Activated CD4-positive, alpha-beta memory T cell treated with anti-CD3 and anti-CD28 coated beads for 36 hours (primary cell): ENCODE data around the gene DCDC2. TPM values are rescaled to one million over a fixed set of nuclear protein-coding genes. Genes with fewer than 3 reads are reported as not detected.
"Not testable (repeated sequence)": the region's sequence is repeated elsewhere in the genome, so short reads cannot be mapped to it uniquely, and the experiment has no call there.

ENCODE experiments used
- CTCF ChIA-PET: fragments of 350-600 bp; sonication (Branson Sonifier 250); formaldehyde crosslinking; loops from one replicate; lab custom pipeline; 2021; ENCODE audit warnings: antibody characterized with exemption, inconsistent platforms; lab: Charles Lee
- POLR2A ChIA-PET: fragments of 350-600 bp; sonication (Branson Sonifier 250); formaldehyde crosslinking; loops from one replicate; lab custom pipeline; 2021; ENCODE audit warnings: antibody characterized with exemption; lab: Charles Lee
- DNase-seq: peaks from one replicate; pipeline ENCODE4 v3.0.0-alpha.2; 2020
- H3K27ac Mint-ChIP-seq: one replicate; pipeline ENCODE4 v1.8.0; 2021; ENCODE audit warnings: mixed read lengths
- H3K27me3 Mint-ChIP-seq: one replicate; pipeline ENCODE4 v1.8.0; 2021; ENCODE audit warnings: mixed read lengths
- H3K36me3 Mint-ChIP-seq: one replicate; pipeline ENCODE4 v1.8.0; 2021; ENCODE audit warnings: mixed read lengths
- H3K4me1 Mint-ChIP-seq: one replicate; pipeline ENCODE4 v1.8.0; 2021; ENCODE audit warnings: low read depth, mixed read lengths
- H3K4me3 Mint-ChIP-seq: one replicate; pipeline ENCODE4 v1.8.0; 2021; ENCODE audit warnings: mild to moderate bottlenecking, mixed read lengths
- H3K9me3 Mint-ChIP-seq: one replicate; pipeline ENCODE4 v1.8.0; 2021; ENCODE audit warnings: mixed read lengths
- intact Hi-C: fragments of 100-400 bp; cut with micrococcal nuclease; formaldehyde crosslinking; loops from one replicate; pipeline ENCODE4 v1.15.1; 2023
- total RNA-seq, 2 experiments: library from RNA; stranded (reverse); gene quantifications; one replicate each; pipeline ENCODE4 v1.2.3, GENCODE V29; 2021

Gene DCDC2
- total RNA-seq, 2 experiments from 2014 or later = 0.31 TPM; not detected in 1

DNA sequence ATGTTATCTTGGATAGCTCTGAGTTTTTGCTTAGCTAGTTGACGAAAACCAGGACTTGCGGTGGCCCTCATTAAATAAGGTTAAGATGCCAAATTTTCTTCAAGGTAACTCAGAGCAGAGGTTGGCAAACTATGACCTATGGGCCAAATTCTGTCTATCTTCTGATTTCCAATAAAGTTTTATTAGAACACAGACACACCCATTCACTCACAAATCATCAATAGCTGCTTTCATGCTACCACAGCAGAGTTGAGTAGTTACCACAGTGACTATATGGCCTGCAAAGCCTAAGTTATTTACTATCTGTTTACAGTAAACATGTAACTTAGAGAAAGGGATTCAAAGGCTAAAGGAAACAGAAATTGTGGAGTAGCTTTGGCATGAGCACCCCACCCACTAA is 23.6 kb downstream of the DCDC2 start:
- ChIA-PET CTCF (interaction anchor here (0.6 to 0.7 kb wide), 2 partner anchors 51 to 990 kb away, joined by 3 read pairs; no protein-coding TSS in a partner anchor), POLR2A (interaction anchor here (0.5 kb wide), 1 partner anchor 959 kb away, joined by 3 read pairs; no protein-coding TSS in a partner anchor)
- no peak for DNase-seq
- intact Hi-C loops = no loop called here
- Mint-ChIP-seq H3K36me3 (no peaks in the 10 kb centered on the region), H3K4me3 (no peak overlapping the region), H3K27me3 (peaks cover 6% of the 10 kb centered on the region), H3K9me3 (peaks cover 15% of the 10 kb centered on the region), H3K4me1 (no peaks in the 10 kb centered on the region), H3K27ac (no peak overlapping the region)

DNA sequence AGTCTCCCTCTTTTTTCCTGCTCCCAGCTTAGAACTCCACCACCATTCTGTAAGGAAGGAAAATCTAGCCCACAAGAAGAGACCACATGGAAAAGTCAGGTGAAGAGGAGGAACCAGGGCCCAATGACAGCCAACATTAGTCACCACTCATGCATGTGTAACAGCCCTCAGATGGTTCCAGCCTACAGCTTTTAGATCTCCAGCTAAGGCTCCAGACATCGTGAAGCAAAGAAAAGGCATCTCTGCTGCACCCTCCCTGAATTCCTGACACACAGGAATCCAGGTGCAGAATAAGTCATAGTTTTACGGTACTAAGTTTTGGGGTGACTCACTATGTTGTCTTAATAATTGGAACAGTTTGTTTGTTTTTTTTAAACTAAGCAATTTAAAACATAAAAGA is 25.5 kb downstream of the DCDC2 start:
- ChIA-PET POLR2A (no interaction called here), CTCF (no interaction called here)
- no peaks in the 10 kb centered on the region for H3K36me3 Mint-ChIP-seq
- H3K27ac Mint-ChIP-seq = no peak overlapping the region
- H3K27me3 Mint-ChIP-seq = peaks cover 6% of the 10 kb centered on the region
- H3K4me3 Mint-ChIP-seq = no peak overlapping the region
- DNase-seq = no peak
- H3K9me3 Mint-ChIP-seq = peaks cover 2% of the 10 kb centered on the region
- intact Hi-C loops = no loop called here
- no peaks in the 10 kb centered on the region for H3K4me1 Mint-ChIP-seq

DNA sequence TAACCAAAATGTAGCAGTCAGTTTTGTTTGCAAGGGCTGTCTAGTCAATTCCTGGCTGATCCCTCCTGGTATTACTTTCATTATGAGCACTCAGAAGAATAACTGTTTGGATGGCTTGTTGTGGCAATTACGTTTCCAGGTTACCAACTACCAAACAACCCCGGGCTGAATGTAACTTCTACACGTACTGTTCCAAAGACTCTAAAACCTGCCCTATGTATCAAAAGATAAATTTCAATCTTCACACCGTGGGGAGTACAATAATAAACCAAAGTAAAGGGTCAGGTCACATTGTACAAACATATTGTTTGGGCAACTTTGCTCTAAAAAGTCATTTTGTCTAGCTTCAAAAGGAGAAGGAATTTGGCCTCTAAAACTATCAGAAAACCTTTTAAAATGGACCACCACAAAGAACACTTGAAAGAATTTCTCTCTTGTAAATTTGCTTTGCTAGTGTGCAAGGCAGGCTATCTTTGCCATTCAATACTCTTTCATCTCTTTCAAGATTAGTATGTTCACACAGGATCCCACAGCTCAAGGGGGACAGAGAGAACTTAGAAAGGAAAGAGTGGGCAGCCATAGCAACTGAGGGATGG is 27.6 kb downstream of the DCDC2 start:
- intact Hi-C loops = no loop called here
- no peaks in the 10 kb centered on the region for H3K4me1 Mint-ChIP-seq
- peaks cover 6% of the 10 kb centered on the region for H3K27me3 Mint-ChIP-seq
- POLR2A ChIA-PET = no interaction called here
- CTCF ChIA-PET = no interaction called here
- H3K27ac Mint-ChIP-seq = no peak overlapping the region
- no peaks in the 10 kb centered on the region for H3K9me3 Mint-ChIP-seq
- DNase-seq = no peak
- H3K4me3 Mint-ChIP-seq = no peak overlapping the region
- H3K36me3 Mint-ChIP-seq = no peaks in the 10 kb centered on the region

DNA sequence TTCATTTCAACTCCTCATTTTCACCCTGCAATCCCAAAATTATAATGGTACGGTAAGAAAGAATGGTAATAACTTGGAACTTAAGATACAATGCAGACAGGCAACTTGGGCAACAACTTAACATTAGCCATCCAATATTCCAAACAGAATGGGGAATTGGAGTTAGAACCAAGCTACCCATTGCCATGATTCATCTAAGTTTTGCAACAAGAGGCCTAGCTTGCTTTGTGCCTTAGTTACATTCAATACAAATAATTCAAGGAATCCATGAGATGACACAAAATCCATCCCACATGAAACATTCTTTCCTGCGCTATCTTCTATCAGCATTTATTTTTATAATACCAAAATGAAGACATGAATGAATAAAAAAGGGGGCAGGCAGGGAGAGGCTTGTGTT is 28.4 kb downstream of the DCDC2 start:
- H3K27ac Mint-ChIP-seq = no peak overlapping the region
- no peaks in the 10 kb centered on the region for H3K4me1 Mint-ChIP-seq
- ChIA-PET POLR2A (no interaction called here), CTCF (interaction anchor here (1.2 kb wide), 1 partner anchor 30 kb away, joined by 3 read pairs; no protein-coding TSS in a partner anchor)
- peaks cover 6% of the 10 kb centered on the region for H3K27me3 Mint-ChIP-seq
- no peaks in the 10 kb centered on the region for H3K9me3 Mint-ChIP-seq
- intact Hi-C loops = no loop called here
- H3K4me3 Mint-ChIP-seq = no peak overlapping the region
- DNase-seq = no peak
- H3K36me3 Mint-ChIP-seq = no peaks in the 10 kb centered on the region

DNA sequence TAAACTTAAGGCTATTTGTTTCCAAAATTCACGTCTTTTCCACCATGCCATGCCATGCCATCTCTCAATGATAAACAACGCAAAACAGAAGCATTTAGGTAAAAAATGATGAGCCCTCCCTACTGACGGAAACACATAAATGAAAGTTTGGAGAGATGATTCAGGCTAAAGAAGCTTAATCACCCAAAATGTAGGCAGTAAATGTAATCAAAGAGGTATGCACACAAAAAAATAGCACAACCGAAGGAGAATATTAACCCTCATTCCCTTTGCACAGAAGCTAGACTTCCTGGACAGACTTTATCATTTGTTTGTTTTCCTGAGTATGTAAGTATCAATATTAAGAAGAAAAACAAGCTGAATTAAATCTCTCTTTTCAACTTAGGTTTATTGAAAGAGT is 28.8 kb downstream of the DCDC2 start:
- POLR2A ChIA-PET = no interaction called here
- Mint-ChIP-seq H3K27ac (no peak overlapping the region), H3K4me1 (no peaks in the 10 kb centered on the region), H3K9me3 (no peaks in the 10 kb centered on the region), H3K27me3 (peaks cover 6% of the 10 kb centered on the region), H3K4me3 (no peak overlapping the region), H3K36me3 (no peaks in the 10 kb centered on the region)
- intact Hi-C loops = no loop called here
- no peak for DNase-seq
- CTCF ChIA-PET = interaction anchor here (1.2 kb wide), 1 partner anchor 31 kb away, joined by 3 read pairs; no protein-coding TSS in a partner anchor

DNA sequence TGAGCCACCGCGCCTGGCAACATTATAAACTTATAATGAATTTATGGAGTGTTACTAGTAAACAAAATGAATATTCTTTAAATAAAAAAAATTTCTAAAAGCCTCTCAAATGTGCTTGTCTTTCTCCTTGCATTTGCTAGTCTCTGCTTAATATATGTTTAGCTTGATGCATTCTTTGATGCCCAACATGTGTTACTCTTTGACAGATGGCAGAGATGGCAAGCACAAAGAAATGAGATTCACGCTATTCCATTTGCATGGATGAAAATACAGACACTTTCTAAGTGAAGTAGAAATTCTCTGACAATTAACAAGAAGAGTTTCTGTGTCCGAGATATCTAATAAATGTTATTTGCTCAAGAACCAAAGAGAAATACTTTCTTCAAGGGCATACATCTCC is 30.1 kb downstream of the DCDC2 start:
- H3K4me1 Mint-ChIP-seq = no peaks in the 10 kb centered on the region
- no peak overlapping the region for H3K4me3 Mint-ChIP-seq
- intact Hi-C loops = no loop called here
- CTCF ChIA-PET = interaction anchor here (0.6 kb wide), 1 partner anchor 51 kb away, joined by 3 read pairs; no protein-coding TSS in a partner anchor
- H3K27me3 Mint-ChIP-seq = peaks cover 8% of the 10 kb centered on the region
- DNase-seq = no peak
- no peaks in the 10 kb centered on the region for H3K9me3 Mint-ChIP-seq
- POLR2A ChIA-PET = no interaction called here
- no peaks in the 10 kb centered on the region for H3K36me3 Mint-ChIP-seq
- H3K27ac Mint-ChIP-seq = no peak overlapping the region

DNA sequence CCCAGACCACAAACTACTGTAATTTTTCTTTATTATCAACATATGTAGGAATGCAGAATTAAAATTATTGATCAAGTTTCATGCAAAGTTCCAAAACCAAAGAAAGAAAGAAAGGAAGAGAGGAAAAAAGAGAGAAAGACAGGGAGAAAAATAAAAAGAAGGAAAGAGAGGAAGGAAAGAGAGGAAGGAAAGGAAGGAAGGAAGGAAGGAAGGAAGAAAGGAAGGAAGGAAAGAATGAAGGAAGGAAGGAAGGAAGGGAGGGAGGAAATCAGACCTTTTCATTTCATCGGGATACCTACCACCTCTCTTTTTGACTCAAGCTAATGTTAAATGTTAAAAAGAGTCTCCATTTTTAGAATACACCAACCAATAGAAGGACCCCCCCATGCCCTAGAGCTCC is 31.9 kb downstream of the DCDC2 start:
- Mint-ChIP-seq H3K36me3 (no peaks in the 10 kb centered on the region), H3K4me1 (no peaks in the 10 kb centered on the region), H3K9me3 (no peaks in the 10 kb centered on the region), H3K4me3 (no peak overlapping the region), H3K27ac (no peak overlapping the region), H3K27me3 (peaks cover 12% of the 10 kb centered on the region)
- POLR2A ChIA-PET = no interaction called here
- CTCF ChIA-PET = no interaction called here
- intact Hi-C loops = no loop called here
- no peak for DNase-seq

DNA sequence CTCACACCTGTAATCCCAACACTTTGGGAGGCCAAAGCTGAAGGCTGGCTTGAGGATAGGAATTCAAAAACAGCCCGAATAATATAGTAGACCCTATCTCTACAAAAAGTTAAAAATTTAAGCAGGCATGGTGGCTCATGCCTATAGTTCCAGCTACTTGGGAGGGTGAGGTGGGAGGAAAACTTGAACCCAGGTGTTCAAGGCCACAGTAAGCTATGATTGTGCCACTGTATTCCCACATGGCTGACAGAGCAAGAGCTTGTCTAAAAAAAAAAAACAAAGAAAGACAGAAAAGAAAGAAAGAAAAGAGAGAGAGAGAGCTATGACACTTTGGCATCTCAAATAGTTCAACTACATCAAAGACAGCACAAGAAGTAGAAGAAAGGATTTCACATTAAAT is 33.2 kb downstream of the DCDC2 start:
- intact Hi-C loops = no loop called here
- Mint-ChIP-seq H3K4me3 (no peak overlapping the region), H3K27ac (no peak overlapping the region), H3K36me3 (no peaks in the 10 kb centered on the region), H3K4me1 (no peaks in the 10 kb centered on the region), H3K9me3 (no peaks in the 10 kb centered on the region), H3K27me3 (peaks cover 12% of the 10 kb centered on the region)
- CTCF ChIA-PET = no interaction called here
- no peak for DNase-seq
- POLR2A ChIA-PET = no interaction called here

DNA sequence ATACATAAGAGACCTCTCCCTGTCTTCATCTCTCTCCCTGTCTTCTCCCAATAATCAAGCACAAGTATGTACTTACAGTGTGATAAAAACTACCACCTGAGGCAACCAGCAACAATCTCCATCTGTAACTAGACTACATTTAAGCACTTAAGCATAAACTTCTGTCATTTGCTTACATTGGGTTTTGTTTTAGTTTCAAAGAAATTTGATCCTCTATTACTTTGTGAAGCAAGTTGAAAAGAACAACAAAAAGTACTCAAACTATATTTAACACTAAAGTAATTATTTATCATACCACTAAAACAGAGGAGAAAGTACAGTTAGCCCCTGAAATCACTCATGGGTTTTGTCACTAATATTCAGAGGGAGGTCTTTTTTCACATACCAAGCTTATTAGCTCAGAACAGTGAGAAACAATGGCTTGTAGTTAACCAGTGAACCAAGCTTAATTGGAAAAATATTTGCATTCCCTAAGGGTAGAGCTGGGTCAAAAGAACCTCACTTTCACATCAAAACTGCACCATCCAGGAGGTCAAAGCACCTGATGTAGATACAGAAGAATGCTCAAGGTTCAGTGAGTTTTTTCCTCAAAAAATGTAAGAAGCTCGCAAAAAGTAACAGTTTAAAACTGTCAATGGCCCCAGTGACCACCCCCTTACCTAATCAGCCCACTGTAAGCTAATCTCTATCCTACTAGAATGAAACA is 34.1 kb downstream of the DCDC2 start:
- POLR2A ChIA-PET = no interaction called here
- Mint-ChIP-seq H3K4me3 (no peak overlapping the region), H3K27me3 (peaks cover 18% of the 10 kb centered on the region), H3K9me3 (no peaks in the 10 kb centered on the region), H3K4me1 (no peaks in the 10 kb centered on the region), H3K27ac (no peak overlapping the region), H3K36me3 (no peaks in the 10 kb centered on the region)
- intact Hi-C loops = no loop called here
- CTCF ChIA-PET = no interaction called here
- no peak for DNase-seq

DNA sequence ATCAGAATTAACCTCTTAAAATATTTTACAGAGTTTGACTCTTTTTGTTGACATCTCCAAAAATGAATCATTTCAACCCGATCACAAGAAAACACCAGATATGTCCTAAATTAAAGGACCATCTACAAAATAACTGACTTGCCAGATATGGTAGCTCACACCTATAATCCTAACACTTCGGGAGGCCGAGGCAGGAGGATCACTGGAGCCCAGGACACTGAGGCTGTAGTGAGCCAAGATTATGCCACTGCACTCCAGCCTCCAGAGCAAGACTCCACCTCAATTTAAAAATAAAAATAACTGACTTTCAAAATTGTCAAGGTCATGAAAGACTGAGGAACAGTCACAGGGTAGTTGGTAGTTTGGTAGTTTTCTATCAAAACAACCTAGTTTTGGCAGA is 34.9 kb downstream of the DCDC2 start:
- no peak for DNase-seq
- peaks cover 22% of the 10 kb centered on the region for H3K27me3 Mint-ChIP-seq
- no peaks in the 10 kb centered on the region for H3K36me3 Mint-ChIP-seq
- no peak overlapping the region for H3K4me3 Mint-ChIP-seq
- ChIA-PET CTCF (interaction anchor here (0.9 kb wide), 1 partner anchor 40 kb away, joined by 3 read pairs; no protein-coding TSS in a partner anchor), POLR2A (no interaction called here)
- no peaks in the 10 kb centered on the region for H3K4me1 Mint-ChIP-seq
- H3K9me3 Mint-ChIP-seq = no peaks in the 10 kb centered on the region
- intact Hi-C loops = no loop called here
- no peak overlapping the region for H3K27ac Mint-ChIP-seq

DNA sequence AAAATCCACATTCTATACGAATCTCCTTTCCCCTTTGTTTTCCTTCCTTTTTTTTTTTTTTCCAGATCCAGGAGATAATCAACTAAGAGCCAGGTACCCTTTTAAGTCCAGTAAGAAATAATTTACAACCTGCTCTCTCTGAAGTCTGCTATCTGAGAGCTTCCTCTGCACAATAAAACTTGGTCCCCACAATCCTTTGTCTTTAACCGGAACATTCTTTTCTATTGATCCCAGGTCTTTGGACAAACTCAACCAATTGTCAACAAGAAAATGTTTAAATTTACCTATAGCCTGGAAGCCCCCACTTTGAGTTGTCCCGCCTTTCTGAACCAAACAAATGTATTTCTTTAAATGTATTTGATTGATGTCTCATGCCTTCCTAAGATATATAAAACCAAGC is 35.4 kb downstream of the DCDC2 start:
- CTCF ChIA-PET = interaction anchor here (0.9 kb wide), 1 partner anchor 39 kb away, joined by 3 read pairs; no protein-coding TSS in a partner anchor
- H3K9me3 Mint-ChIP-seq, H3K4me1 Mint-ChIP-seq, intact Hi-C loops, H3K27ac Mint-ChIP-seq, DNase-seq, H3K36me3 Mint-ChIP-seq, POLR2A ChIA-PET, H3K4me3 Mint-ChIP-seq: not testable (repeated sequence)
- H3K27me3 Mint-ChIP-seq = peaks cover 22% of the 10 kb centered on the region

DNA sequence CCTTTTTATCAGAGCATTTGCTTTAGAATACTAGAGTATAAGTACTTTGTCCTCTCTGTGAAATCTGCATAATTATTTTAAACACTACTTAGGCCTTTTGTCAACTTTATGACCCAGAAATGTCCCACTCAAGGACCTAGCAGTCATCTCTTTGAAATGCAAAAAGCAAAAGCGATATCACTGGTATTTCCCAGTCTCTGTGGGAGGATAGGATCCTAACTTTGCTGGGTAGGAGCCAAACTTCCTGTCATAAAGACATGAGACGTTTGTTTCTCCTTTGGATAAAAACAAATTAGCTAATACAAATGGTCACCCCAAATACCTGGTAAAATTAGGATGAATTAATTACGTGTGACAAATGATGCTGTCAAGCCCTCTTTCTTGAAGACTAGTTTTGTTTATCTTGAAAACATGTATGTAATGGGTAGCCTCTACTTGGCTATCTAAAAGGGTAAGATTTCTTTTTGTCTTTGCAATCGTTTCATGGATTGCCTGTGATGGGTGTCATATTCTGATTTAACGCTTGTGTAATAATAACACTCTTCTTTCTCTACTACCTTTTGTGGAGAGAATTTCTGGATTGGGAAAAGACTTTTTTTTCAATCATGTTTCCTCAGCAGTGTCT is 36.2 kb downstream of the DCDC2 start:
- Mint-ChIP-seq H3K9me3 (no peaks in the 10 kb centered on the region), H3K4me3 (no peak overlapping the region), H3K27me3 (peaks cover 22% of the 10 kb centered on the region), H3K27ac (no peak overlapping the region), H3K36me3 (no peaks in the 10 kb centered on the region), H3K4me1 (no peaks in the 10 kb centered on the region)
- CTCF ChIA-PET = interaction anchor here (0.9 kb wide), 1 partner anchor 38 kb away, joined by 3 read pairs; no protein-coding TSS in a partner anchor
- POLR2A ChIA-PET = no interaction called here
- no peak for DNase-seq
- intact Hi-C loops = no loop called here
